GM19372 (cell line): Measurements from ENCODE around the gene GLI2.

ENCODE experiments used
- ATAC-seq: cut with Tn5 transposase; IDR thresholded peaks from one replicate; pipeline ENCODE4 v1.9.1; 2021; ENCODE audit warnings: mild to moderate bottlenecking, low read depth, moderate library complexity; ENCODE audit not compliant: unreplicated experiment

Gene GLI2

GRCh38 chr2:120768112-120769048 is 32.7 kb downstream of the GLI2 start:
- no peak for ATAC-seq

- ATAC-seq: no peak
Measured at GRCh38 chr2:120769076-120769786, 33.6 kb downstream of the GLI2 start.

- no peak for ATAC-seq
Measured at GRCh38 chr2:120769787-120770120, 34.1 kb downstream of the GLI2 start.

GRCh38 chr2:120770176-120770575 is 34.5 kb downstream of the GLI2 start:
- ATAC-seq: no peak

GRCh38 chr2:120770641-120771040 is 35.0 kb downstream of the GLI2 start:
- no peak for ATAC-seq

- ATAC-seq: no peak
Measured at GRCh38 chr2:120771111-120771780, 35.6 kb downstream of the GLI2 start.

- ATAC-seq: no peak
Measured at GRCh38 chr2:120771781-120772208, 36.1 kb downstream of the GLI2 start.

- no peak for ATAC-seq
Measured at GRCh38 chr2:120772261-120772660, 36.6 kb downstream of the GLI2 start.

- ATAC-seq: no peak
Measured at GRCh38 chr2:120773186-120773800, 37.6 kb downstream of the GLI2 start.

GRCh38 chr2:120774557-120775160 is 39.0 kb downstream of the GLI2 start:
- no peak for ATAC-seq

- ATAC-seq: no peak
Measured at GRCh38 chr2:120775194-120775593, 39.5 kb downstream of the GLI2 start.

- no peak for ATAC-seq
Measured at GRCh38 chr2:120775801-120776589, 40.3 kb downstream of the GLI2 start.

- ATAC-seq: no peak
Measured at GRCh38 chr2:120776649-120777048, 41.0 kb downstream of the GLI2 start.

- ATAC-seq: no peak
Measured at GRCh38 chr2:120777170-120777751, 41.6 kb downstream of the GLI2 start.

GRCh38 chr2:120777787-120778186 is 42.1 kb downstream of the GLI2 start:
- no peak for ATAC-seq

- ATAC-seq: no peak
Measured at GRCh38 chr2:120778244-120778643, 42.6 kb downstream of the GLI2 start.

GRCh38 chr2:120779781-120780283 is 44.2 kb downstream of the GLI2 start:
- ATAC-seq: no peak

- no peak for ATAC-seq
Measured at GRCh38 chr2:120780402-120780801, 44.7 kb downstream of the GLI2 start.

GRCh38 chr2:120783371-120783791 is 47.7 kb downstream of the GLI2 start:
- no peak for ATAC-seq
